ENCODE data around the gene ABCE1.

ABCE1 gene

GRCh38 chr4:145177511-145177905 lies 79.4 kb downstream of the ABCE1 start:
- H3K4me3 ChIP-seq (ENCODE audit: low read length), result peak overlapping the region; percentile 100
- TF ChIP-seq ZNF274 (IDR thresholded peaks at IDR 0.05; ENCODE audit: low read depth, low read length), result no peak

DNA sequence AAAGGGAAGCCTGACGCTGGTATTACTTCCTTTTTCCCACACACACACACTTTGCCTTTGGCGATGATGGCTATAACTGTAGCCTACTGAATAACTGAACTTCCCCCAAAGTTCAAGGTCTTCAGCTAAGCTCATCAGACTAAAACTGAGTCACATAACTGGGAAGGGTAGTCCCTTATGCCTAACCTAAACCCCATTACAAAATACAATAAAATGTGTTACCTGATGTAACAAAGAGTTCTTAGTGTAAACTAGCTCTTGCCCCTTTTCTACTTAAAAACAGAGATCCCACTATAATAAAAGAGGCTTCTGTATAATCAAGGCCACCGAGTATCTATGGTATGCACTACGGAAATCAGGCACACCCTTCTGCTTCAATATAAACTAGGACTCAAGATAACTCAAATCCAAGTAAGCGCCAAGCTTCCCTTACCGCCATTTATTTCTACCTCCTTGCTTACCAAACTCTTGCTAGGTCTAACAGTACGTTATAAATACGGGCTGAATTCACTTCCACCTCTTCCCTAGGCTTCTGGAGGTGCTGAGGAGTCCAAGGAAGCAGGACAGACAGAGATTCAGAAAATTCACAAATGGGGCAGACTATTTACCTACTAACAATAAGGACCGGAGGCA lies 79.9 kb downstream of the ABCE1 start:
- TF ChIP-seq ZNF274 (IDR thresholded peaks at IDR 0.05; ENCODE audit: low read depth, low read length), result no peak
- peak overlapping the region; percentile 100 for H3K4me3 ChIP-seq (ENCODE audit: low read length)

- peak overlapping the region; percentile 100 for H3K4me3 ChIP-seq (ENCODE audit: low read length)
- no peak for TF ChIP-seq ZNF274 (IDR thresholded peaks at IDR 0.05; ENCODE audit: low read depth, low read length)
Observed at GRCh38 chr4:145178740-145179280, 80.7 kb downstream of the ABCE1 start.

All from GM08714 (cell line).